GM21737 (cell line): ENCODE data around the gene CXCR2.

Experiments used
- ATAC-seq: cut with Tn5 transposase; IDR thresholded peaks from one replicate; pipeline ENCODE4 v1.9.1; 2021; ENCODE audit warnings: mild to moderate bottlenecking, moderate library complexity; ENCODE audit not compliant: unreplicated experiment

Gene CXCR2

DNA sequence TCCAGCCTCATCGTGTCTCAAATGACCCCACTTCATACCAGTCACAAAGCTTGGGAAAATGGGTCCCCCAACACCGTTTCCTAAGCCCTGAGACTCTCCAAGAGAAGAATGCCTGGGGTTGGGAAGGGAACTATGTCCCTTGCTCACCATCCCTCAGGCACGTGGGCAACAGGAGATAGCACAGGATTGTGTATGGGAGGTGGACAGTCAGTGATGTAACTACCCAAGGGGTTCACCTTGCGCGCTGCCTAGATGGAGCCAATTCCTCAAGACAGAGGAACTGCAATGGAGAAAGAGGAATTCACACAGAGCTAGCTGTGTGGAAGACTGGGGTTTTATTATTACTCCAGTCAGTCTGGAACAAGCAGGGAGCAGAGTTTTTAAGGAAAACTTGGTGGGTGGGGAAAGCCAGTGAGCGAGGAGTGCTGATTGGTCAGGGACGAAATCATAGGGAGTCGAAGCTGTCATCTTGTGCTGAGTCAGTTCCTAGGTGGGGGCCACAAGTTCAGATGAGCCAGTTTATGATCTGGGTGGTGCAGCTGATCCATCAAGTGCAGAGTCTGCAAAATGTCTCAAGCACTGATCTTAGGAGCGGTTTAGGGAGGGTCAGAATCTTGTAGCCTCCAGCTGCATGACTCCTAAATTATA lies 54.8 kb downstream of the CXCR2 start:
- no peak for ATAC-seq

GRCh38 chr2:218184331-218184730 lies 58.5 kb downstream of the CXCR2 start:
- ATAC-seq: no peak

GRCh38 chr2:218186355-218186766 lies 60.5 kb downstream of the CXCR2 start:
- ATAC-seq: peak; percentile 72
